HG02763 (cell line): Measurements from ENCODE around the gene RAB31.

Source experiments
- ATAC-seq: cut with Tn5 transposase; IDR thresholded peaks from one replicate; pipeline ENCODE4 v1.9.1; 2021; ENCODE audit warnings: mild to moderate bottlenecking, moderate library complexity; ENCODE audit not compliant: unreplicated experiment

The RAB31 gene

DNA sequence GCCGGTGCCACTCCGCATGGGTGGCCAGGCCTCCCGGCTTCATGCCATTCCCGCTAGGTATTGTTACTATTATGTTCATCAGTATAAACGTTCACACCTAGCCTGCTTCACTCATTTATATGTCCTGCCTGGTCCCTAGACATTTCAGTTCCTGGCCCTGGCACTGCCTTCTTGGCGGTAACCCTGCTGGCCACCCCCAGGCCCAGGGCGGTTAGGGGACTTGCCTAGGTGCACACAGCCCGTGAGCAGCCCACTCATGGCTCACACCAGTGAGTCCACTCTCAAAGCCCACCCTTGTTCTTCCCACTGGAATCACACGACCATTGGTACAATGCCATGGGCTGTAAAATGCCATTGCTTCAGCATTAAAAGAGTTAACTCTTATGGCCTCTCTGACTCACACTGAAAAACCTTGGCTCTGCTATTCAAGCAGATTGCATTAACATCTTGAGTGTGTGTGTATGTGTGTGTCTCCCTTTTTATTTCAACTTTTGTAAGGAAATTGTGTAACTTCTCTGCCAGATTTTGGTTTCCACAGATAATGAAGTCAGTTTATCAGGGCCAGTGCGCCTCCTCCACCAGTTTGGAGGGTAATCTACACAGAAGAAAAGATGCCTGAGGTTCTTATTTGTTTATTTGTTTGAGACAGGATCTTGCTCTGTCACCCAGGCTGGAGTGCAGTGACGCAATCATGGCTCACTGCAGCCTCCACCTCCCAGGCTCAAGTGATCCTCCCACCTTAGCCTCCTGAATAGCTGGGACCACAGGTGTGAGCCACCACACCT, 74.2 kb downstream of the RAB31 start:
- no peak for ATAC-seq

DNA sequence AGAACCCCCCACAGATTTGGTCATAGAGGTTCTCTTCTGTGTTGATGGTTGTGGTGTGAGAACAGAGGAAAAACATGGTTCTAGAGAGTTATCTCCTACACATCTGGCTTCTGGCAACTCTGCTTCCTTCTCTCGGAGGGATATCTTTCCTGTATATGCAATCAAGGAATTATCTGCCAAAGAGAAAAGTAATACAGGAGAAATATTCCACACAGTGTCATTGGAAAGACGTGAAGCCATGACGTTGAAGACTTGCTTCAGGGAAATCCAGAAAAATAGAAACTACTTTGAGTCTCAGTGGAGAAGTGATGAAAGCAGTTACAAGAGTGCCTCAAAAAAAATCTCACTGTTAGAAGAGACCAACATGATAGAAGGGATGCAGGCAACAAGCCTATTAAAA, 78.5 kb downstream of the RAB31 start:
- ATAC-seq: no peak

DNA sequence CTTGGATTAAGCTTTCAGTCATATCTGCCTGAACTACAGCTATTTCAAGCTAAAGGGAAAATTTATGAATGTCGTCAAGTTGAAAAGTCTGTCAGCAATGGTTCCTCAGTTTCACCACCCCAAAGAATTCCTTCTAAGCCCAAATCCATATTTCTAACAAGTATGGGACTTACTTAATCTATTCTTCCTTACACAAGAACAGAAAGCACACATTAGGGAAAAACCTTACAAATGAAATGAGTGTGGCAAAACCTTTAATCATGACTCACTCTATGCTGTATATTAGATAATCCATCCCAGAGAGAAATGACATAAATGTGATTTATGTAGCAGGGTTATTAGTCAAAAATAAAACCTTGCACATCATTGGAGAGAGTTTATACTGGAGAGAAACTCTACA, 78.9 kb downstream of the RAB31 start:
- ATAC-seq: no peak

DNA sequence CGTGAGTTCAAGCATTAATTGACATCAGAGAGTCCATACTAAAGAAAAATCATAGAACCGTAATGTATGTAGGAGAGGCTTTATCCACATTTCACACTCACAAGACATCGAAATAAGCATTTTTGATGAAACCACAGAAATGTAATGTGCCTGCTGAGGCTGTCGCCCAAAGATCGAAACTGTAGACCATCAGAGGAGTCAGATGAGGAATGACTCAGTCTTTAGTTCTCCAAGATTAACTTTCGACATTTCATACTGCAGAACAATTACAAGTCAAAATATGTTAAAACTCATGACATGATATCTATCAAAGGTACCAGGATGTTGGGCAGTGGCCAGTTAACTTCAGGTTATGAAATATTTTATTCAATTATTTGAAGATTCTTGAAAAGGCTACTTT, 79.6 kb downstream of the RAB31 start:
- ATAC-seq: no peak

DNA sequence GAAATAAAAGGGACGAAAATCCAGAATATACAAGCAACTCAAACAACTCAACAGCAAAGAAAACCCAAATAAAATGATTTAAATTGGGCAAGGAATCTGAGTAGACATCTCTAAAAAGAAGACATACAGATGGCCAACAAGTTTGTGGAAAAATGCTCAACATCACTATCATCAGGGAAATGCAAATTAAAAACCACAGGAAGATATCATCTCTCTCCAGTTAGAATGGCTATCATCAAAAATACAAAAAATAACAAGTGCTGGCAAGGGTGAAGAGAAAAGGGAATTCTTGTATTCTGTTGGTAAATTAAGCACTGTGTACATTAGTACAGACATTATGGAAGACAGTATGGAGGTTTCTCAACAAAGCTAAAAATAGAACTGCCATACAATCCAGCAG, 80.0 kb downstream of the RAB31 start:
- no peak for ATAC-seq

DNA sequence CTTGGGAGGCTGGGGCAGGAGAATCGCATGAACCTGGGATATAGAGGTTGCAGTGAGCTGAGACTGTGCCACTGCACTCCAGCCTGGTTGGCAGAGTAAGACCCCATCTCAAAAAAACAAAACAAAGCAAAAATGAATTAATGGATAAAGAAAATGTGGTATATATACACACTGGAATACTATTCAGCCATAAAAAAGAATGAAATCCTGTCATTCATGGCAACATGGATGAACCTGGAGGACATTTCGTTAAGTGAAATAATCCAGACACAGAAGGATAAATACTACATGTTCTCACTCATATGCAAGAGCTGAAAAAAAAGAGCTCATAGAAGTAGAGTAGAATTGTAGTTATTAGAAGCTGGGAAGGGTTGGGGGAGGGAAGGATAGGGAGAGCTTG, 80.8 kb downstream of the RAB31 start:
- ATAC-seq: no peak

DNA sequence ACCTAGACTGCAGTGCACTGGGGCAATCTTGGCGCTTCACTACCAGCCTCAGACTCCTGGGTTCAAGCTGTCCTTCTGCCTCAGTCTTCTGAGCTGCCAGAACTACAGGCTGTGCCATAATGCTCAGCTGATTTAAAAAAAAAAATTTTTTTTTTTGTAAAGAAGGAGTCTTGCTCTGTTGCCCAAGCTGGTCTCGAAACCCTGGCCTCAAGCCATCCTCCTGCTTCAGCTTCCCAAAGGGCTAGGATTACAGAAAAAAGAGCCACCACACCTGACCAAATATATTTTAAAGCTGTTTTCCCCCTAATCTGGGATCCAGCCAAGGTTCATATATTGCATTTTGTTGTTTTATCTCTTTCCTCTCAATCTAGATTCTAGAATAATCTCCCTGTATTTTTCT, 82.2 kb downstream of the RAB31 start:
- no peak for ATAC-seq

DNA sequence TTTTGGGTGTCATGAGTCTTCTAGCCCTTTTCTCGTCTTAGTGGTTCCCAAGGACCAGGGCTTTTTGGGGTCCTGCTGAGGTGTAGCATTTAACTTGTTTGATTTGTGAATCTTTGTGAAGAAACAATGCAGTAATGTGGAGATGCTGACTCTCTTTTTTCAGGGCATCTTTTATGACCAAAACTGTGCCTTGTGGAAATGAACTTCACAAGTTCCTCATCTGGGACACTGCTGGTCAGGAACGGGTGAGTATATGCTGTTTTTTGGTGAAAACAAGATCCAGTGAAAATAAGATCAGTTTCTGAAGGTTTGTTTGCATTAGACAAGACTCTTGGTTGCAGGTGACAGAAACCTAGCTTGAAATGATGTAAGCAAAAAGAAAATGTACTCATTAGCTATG, 83.9 kb downstream of the RAB31 start:
- no peak for ATAC-seq

DNA sequence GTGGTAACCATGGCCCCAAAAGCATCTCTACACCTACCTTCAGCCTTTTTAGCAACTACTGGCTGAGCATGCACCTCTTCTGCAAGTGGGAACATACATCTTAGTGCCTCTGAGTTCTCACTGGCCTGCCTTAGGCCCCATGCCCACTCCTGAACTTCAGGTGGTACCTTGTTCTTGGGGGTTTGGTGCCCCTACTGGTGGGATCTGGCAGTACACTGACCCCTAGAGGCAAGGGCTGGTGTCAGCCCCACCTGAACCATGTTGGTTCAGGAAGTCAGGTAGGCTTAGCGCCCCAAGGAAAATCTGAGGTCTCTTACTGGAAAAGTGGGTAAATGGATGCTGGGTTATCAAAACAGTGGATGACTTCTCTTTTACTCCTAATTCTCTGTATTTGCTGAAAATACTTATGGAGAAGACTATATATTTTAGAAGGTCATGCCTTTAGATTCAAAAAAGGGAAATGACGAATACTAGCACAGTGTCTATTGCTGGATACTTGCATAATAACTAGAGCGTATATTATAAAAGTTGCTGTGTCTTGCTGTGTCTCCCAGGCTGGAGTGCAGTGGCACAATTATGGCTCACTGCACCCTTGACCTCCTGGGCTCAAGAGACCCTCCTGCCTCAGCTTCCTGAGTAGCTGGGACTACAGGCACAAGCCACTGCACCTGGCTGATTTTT, 84.6 kb downstream of the RAB31 start:
- no peak for ATAC-seq

DNA sequence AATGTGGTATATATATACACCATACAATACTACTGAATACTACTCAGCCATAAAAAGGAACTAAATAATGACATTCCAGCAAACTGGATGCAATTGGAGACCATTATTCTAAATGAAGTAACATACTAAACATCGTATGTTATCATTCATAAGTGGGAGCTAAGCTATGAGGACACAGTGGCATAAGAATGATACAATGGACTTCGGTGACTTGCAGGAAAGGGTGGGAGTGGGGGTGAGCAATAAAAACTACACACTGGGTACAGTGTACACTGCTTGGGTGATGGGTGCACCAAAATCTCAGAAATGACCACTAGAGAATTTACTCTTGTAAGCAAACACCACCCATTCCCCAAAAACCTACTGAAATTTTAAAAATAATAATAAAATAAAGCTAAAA, 87.9 kb downstream of the RAB31 start:
- no peak for ATAC-seq

DNA sequence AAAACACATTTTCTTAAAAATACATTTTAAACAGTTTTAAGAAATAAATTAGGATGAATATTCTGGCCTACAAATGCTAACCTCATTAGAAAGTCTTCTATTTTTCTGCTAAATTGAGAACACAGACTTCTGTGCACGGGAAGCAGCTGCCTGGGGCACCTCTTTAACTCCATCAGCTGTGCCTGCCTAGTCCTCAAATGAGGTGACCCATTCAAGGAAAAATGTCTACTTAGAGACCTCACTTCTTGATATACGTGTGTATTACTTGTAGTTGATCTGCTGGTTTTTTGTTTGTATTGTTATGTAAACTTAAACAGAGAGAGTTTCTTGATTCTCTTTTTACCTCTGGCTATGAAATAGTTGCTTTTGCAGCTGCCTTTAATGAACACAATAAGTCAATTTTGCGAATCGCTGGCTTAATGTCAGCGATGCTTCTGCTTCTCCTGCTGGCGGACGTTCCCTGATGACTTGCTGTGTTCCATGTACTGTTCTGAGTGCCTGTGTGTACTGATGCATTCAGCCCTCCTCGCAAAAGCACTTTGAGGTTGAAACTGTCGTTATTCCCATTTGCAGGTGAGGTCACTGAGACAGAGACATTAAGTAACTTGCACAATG, 88.9 kb downstream of the RAB31 start:
- no peak for ATAC-seq

DNA sequence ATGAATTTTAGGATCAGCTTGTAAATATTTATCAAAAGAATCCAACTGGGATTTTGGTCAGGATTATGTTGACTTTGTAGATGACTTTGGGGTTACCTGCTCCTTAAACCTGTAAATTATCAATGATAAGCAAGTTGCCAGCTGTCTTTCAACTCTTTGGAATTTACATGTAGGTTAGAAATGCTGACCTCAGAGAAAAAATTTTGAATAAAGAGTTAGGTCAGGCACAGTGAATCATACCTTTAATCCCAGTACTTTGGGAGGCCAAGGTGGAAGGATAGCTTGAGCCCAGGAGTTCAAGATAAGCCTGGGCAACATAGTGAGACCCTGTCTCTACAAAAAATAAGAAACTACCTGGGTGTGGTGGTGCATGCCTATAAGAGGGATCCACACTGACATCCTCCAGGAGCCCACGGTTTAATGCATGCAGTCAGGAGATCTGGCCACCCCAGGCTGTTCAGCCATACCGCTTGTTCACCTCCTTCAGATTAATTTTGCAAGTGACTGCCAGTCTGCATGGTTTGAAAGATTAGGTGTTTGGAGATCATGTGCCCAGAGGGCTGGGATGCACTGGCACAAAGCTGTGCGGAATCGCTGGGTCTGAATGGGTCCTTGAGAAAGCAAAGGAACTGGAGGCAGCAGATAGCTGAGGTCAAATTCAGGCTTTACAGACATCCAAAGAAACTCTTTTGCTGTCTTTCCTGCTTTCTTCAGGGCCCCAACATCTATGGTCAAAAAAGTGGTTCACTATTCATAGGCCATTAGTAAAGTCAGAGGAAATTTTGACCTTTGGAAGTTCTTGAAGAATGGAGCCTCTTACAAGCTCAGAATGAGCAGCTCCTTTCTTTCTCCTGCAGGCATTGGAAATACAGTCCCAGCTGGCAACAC, 94.3 kb downstream of the RAB31 start:
- no peak for ATAC-seq

DNA sequence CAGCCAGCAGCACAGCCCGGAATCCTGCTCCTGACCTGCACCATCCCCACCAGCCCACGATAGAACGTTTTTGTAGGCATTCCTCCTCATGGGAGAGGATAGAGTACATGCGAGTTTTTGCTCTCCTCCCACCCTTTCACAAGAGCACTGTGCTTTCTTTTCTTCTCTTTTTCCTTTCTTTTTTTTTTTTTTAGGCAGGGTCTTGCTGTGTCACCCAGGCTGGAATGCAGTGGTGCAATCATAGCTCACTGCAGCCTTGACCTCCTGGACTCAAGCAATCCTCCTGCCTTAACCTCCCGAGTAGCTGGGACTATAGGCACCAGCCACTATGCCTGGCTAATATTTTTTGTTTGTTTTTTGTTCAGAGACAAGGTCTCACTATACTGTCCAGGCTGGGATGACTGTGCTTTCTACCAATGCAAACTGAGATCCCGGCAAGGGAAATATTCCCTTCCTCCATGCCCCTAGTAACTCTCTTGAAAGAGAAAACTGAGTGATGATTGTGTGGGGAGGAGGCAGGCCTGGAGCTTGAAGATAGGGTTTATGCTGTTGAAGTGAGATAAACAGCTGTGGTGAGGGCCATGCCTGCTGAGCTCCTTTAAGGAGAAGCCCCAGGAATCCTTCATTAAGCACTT, 95.1 kb downstream of the RAB31 start:
- ATAC-seq: no peak

DNA sequence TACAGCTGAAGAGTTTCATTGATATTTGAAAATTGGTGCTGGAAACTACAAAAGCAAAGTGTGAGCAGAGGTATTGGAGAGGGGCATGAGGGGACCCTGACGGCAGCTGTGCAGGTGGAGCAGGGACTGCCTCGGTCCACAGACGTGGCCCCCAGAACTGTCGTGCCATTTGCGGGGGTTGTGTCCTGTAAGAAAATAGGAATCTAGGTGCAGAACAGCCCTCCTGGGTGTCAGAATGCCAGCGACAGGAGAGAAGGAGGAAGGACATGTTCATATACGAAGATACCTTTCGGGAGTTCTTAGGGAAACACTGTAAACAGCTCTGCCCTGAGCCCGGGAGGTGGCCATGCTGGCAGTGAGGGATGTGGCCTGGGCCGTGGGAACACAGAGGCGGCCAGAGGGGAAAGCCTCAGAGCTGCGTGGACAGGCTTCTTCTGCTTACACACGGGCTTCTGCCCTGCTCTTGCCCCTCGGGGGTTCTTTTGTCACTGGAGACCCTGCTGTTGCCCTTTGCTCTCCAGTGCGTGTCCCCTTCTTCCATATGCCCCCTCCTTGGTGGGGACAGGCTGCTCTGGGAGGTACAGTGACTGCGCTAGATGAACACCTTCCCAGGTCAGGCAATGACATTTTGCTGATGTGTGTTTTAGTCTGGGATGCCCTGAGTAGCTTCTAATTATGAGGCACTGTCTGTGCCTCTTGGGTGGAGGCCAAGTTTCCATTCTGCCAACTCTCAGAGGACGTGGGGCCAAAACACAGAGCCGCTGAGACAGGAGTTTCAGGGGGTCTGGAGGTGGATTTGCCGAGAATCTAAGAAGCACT, 95.8 kb downstream of the RAB31 start:
- no peak for ATAC-seq

DNA sequence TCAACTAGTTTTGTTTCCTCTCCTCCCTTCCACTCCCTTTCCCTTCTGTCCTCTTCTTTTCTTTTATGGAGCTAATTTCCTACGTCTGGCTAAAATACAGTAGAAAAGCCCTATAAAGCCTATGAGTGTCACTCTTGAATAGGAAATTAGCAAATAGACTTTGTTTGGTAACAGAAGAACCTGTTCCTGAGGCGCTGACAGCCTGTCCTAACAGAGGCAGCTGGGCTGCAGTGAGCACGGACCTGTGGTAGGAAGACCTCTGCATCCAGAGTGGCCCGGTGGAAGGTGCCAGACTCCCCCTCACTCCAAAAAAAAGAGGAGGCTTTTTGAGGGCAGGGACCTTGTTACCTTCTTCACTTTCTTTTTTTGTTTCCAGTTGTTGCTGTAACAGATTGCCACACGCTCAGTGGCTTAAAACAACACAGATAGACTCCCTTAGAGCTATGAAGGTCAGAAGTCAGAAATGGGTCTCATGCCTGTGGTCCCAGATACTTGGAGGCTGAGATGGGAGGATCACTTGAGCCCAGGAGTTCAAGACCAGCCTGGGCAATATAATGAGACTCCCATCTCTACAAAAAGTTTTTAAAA, 96.5 kb downstream of the RAB31 start:
- no peak for ATAC-seq

DNA sequence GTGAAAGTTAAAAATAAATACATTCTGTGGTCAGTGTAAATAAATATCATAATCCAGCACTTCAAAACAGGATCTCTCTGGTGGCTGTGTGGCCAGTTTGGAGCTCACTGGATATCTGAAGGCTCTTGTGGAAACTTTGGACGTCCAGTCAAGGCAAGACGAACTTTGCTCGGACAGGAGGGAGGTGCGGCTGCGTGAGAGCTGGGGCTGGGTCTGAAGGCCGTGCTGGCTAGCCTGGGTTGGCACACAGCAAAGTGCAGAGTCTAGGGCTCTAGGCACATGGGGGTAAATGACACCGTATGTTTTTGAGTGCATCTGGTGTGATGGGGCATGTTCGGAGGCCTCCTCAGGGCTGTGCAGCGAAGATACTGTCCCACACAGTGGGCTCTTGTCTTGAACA, 98.8 kb downstream of the RAB31 start:
- ATAC-seq: no peak

DNA sequence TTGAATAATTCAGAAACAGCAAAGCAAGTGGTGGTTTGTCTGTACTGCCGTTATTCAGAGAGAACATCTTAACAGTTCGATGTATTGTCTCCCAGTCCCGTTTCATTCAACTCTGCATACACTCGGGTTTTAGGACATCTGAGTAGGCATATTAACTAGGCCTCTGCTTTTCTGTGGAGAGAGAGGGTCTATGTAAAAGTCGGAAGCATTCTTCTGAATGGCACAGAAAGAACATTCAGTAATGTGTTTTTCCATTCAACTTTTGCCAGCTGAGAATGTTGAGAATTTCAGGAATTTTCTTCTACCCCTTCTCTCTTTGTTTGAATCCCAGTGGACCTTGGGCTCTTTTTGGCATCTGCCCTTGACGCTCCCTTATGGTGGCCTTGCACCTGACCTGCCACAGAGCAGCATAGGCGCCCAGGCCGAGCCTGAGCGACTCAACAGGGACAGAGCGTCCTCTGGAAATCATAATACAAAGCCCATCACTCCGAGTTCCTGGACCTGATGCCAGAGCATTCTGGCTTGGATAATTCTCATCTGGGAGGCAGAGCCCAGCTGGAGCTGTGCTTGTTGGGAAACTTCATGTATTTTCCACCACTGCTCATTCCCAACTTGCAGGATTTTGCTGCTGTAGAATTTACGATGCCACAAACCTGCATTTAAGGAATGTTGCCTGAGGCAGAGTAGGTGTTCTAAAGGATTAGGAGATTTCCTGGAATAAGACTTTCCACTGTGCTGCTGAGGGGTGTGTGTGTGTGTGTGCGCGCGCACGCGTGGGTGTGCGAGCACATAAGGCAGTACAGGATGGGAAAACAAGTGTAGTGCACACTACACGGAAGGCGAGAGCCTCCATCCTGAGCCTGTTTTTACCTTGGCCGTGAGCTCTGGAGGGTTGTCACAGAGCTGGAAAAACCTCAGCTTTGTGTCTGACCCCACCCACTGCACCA, 100.5 kb downstream of the RAB31 start:
- ATAC-seq: no peak

DNA sequence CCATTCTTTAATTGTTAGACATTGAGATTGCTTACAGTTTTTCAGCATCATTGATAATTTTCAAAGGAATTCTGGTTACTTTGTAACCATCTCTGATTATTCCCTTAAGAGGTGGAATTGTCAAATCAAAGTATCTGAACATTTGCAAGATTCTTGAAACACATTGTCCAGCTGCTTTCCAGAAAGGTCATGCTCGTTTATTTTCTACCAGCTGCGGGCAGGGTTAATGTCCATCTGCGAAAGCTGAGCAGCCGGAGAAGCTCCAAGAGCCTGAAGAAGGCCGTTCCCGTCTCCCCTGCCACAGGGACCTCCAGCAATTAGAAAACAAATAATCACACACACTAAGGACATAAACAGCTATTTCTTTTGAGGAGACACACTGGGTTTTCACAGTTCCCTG, 101.6 kb downstream of the RAB31 start:
- no peak for ATAC-seq
